GM12872 (cell line): ENCODE measurements around the gene FZD2.

ENCODE experiments used
- TF ChIP-seq, protein P1 (sequence below): IDR thresholded peaks from 3 replicates; pipeline ENCODE4 v1.5.1; 2011; ENCODE audit warnings: low read depth, mild to moderate bottlenecking, low read length, moderate library complexity; ENCODE audit not compliant: insufficient read depth

Gene FZD2

DNA sequence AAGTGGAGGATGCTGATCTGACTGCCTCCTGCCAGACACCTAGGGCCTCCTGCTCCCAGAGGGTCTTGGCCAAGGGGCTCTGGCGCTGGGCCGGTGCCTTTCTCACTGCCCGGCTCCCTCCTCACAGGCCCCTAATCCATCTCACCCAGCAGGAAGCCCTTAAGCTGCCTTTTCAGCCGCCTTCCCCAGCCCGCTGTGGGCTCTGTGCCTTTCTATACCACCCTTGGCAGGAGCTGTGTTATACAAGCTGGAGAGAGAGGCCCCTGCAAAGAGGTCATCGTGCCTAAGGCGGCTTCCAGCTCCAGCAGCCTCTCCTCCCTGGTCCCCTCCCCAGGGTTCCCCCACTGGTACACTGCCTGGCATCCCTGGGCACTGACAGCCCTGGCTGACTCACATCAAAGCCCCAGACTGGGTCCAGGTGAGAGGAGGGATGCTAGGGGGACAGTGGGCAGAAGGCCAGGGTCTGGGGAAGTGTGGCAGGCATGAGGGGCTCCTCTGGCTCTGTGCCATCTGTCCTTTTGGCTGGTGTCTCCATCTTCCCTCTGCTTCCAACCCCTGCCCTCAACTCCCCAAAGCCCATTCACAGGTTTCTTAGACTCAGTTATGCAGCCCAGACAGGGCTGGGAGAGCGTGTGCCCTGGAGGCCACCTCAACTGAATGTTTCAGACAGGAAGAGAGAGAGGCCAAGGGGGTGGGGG, 15.3 kb upstream of the FZD2 start:
- TF ChIP-seq, protein P1, sequence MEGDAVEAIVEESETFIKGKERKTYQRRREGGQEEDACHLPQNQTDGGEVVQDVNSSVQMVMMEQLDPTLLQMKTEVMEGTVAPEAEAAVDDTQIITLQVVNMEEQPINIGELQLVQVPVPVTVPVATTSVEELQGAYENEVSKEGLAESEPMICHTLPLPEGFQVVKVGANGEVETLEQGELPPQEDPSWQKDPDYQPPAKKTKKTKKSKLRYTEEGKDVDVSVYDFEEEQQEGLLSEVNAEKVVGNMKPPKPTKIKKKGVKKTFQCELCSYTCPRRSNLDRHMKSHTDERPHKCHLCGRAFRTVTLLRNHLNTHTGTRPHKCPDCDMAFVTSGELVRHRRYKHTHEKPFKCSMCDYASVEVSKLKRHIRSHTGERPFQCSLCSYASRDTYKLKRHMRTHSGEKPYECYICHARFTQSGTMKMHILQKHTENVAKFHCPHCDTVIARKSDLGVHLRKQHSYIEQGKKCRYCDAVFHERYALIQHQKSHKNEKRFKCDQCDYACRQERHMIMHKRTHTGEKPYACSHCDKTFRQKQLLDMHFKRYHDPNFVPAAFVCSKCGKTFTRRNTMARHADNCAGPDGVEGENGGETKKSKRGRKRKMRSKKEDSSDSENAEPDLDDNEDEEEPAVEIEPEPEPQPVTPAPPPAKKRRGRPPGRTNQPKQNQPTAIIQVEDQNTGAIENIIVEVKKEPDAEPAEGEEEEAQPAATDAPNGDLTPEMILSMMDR, result no peak

DNA sequence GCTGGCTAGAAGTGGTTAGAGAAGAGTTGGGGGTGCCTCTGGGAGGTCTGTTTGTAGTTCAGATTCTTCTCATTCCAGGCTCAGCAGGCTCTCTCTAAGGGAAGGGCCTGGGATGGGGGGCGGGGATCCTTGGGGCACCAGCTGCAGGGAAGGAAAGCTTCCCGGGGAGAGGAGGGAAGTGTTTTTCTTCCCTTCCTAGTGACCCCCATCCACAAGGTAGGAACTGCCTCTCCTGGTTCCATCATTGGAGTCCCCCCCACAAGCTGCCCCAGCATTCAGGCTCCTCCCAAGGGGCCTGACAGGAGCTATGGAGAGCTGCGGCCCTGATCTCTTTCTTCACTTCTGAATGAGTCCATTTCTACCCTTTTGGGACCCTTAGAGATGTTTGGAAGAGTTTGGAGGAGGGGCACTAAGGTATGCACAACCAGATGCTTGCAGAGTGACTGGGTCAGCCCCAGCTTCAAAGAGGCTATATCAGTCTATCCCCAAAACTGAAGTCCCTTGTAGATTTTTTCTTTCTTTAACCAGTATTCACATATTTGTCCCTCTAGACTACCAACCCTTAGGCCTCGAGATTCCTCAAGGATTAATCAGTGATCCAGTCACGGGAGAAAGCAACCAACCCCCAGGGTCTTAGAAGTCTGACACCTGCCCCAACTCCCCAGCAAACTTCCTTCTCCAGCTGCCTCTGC, 13.9 kb upstream of the FZD2 start:
- TF ChIP-seq, protein P1, result no peak

DNA sequence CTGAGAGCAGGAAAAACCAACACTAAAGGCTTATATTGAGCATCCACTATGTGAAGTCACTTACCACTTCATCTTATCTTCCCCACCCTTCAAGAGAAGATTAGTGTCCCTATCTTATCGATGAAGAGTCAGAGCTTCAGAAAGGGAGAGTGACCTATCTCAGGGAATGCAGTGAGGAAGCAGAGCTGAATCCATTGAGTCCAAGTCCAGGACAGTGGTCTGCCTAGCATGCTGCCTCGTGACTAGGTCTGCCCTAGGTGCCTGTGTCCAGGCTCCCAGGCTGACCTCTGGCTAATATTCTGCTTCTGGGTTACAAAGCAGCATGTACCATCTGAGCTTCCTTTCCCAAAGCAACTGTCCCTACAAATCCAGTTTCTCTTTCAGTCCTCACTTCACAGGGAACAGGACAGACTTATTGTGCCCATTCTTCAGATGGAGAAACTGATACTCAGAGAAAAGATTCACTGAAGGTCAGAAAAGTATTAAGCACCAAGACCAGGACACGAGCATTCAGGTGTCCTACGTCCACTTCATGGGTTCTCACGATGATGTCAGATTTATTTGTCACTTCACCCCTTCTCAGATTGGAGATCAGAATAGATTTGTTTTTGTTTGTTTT, 13.3 kb upstream of the FZD2 start:
- TF ChIP-seq, protein P1, result no peak

DNA sequence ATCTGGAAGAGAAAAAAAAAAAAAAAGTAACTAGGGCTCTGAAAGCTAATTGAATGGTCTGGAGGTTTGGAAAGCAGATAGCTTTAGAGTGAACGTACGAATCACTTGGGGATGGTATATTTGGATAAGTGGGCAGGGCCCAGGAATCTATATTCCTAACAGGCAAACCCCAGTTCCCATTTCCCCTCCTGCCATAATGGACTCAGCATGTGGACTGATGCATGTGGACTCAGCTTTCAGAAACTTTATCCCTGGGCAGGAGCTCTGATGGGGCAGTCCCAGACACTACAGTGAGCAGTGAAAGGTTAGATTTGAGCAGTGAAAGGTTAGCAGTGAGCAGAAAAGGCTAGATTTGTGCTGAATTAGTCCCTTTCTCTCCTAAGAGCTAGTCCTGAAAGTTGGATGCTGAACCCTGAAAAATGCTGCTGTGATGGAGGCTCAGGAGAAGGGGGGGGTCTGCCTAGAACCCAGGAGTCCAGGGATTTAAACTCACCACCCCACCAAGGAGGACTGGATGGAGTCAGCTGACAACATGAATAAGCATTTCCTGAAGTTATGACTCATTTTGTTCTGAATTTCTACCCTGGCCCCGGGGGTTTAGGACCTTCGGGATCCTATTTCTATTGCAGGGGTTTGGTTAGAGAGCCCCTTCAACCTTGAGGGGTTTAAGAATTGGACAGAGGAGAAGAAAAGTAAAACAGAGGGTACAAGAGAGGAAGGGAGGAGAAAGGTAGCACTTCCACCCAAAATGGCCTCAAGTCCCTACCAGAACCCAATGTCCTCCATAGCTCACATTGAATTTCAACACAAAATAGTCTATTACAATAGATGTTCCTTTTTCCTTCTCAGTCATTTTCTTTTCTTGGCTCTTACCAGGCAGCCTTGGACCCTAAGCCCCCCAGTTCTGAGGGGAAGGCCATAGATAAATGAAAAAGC, 10.3 kb upstream of the FZD2 start:
- TF ChIP-seq, protein P1, result no peak

DNA sequence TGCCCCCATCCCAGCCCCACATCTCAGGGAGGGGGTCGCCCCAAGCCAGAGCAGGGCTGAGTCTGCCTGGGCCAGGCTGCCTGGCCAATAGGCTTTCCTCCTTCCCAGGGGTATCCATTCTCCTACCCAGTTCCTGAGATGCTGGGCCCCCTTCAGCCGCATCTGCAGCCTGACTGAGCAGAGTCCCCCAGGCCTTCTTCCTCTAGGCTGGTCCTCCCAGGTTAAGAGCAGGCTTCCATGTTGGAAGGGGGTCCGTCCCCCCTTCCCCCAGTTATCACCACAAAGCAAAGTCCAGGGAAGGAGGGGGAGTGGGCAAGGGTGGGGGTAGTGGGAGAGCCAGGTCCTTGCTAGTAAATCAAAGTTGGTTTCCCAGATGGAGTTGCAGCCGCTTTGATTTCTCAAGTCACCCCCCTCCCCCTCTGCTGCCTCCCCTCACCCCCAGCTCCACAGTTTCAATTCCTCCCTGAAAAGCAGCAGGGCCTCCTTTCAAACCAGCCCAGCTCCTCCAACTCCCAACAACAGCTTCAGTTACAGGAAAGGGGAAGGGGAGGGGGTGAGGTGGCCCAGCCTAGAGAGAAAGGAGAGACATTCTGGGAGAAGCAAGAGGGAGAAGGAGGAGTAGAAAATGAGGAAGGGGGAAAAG, 9.5 kb upstream of the FZD2 start:
- TF ChIP-seq, protein P1, result no peak

DNA sequence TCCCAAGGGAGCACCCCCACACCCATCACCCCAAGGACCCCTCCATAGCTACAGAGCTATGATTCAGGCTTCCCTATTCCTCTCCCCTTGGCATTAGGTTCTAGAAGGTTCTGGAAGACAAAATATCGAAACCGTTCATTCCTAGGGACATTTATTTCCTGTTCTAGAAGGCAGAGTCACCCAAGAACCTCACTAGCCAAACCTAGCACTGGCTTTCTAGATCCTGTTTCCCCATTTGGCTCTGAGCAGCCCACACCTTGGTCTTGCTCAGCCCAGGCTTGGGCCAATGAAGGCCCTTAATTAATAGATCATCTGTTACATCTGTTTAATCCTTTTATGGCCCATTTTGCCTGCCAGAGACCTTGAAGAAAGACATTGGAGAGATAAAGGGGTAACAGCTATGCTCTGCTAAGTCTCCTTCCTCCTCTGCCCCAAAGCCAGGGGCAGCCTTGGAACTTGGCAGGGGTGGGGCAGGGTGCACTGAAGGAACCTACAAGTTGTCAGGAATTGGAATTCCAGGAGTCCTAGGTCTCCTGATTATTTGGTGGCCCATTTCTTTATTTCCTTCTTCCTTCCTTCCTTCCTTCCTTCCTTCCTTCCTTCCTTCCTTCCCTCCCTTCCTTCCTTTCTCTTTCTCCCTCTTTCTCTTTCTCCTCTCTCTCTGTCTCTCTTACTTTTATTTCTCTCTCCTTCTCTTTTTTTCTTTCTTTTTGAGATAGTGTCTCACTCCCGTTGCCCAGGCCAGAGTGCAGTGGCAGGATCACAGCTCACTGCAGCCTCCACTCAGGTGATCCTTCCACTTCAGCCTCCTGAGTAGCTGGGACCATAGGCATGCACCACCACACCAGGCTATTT, 8.7 kb upstream of the FZD2 start:
- TF ChIP-seq, protein P1, result no peak
